ENCODE results near the gene COMP. TPM values are rescaled to one million over a fixed set of nuclear protein-coding genes. Genes with fewer than 3 reads are reported as not detected.

The COMP gene
- total RNA-seq, 1 donor from 2014 or later: 2.0 TPM

- no peak for DNase-seq (ENCODE audit: low spot score)
Observed at GRCh38 chr19:18783958-18784785, 6.9 kb downstream of the COMP start.

- DNase-seq (ENCODE audit: low spot score): no peak
Observed at GRCh38 chr19:18782559-18783225, 8.4 kb downstream of the COMP start.

GRCh38 chr19:18781885-18782527 lies 9.1 kb downstream of the COMP start:
- no peak for DNase-seq (ENCODE audit: low spot score)

GRCh38 chr19:18781047-18781600 lies 10.0 kb downstream of the COMP start:
- no peak for DNase-seq (ENCODE audit: low spot score)

- no peak for DNase-seq (ENCODE audit: low spot score)
Observed at GRCh38 chr19:18780631-18781030, 10.5 kb downstream of the COMP start.

GRCh38 chr19:18780081-18780480 lies 11.0 kb downstream of the COMP start:
- no peak for DNase-seq (ENCODE audit: low spot score)

GRCh38 chr19:18778826-18779495 lies 12.1 kb downstream of the COMP start:
- no peak for DNase-seq (ENCODE audit: low spot score)

GRCh38 chr19:18778076-18778389 lies 13.1 kb downstream of the COMP start:
- no peak for DNase-seq (ENCODE audit: low spot score)

- DNase-seq (ENCODE audit: low spot score): no peak
Observed at GRCh38 chr19:18777301-18778075, 13.6 kb downstream of the COMP start.

GRCh38 chr19:18776736-18777135 lies 14.4 kb downstream of the COMP start:
- DNase-seq (ENCODE audit: low spot score): no peak

GRCh38 chr19:18776288-18776594 lies 14.9 kb downstream of the COMP start:
- DNase-seq (ENCODE audit: low spot score): no peak

- no peak for DNase-seq (ENCODE audit: low spot score)
Observed at GRCh38 chr19:18775586-18776287, 15.4 kb downstream of the COMP start.

- no peak for DNase-seq (ENCODE audit: low spot score)
Observed at GRCh38 chr19:18774782-18775444, 16.2 kb downstream of the COMP start.

- no peak for DNase-seq (ENCODE audit: low spot score)
Observed at GRCh38 chr19:18774107-18774506, 17.0 kb downstream of the COMP start.

- DNase-seq (ENCODE audit: low spot score): no peak
Observed at GRCh38 chr19:18773682-18774081, 17.4 kb downstream of the COMP start.

GRCh38 chr19:18772620-18773587 lies 18.2 kb downstream of the COMP start:
- DNase-seq (ENCODE audit: low spot score): no peak

- DNase-seq (ENCODE audit: low spot score): no peak
Observed at GRCh38 chr19:18771328-18772242, 19.5 kb downstream of the COMP start.

Measured in mucosa of gallbladder (tissue), 1 donor.